GM18502 (cell line): Measurements from ENCODE around the gene ZNF318.
"Not testable (repeated sequence)": the region's sequence is repeated elsewhere in the genome, so short reads cannot be mapped to it uniquely, and the experiment has no call there.

Source experiments
- ATAC-seq: cut with Tn5 transposase; IDR thresholded peaks from one replicate; pipeline ENCODE4 v1.9.1; 2021; ENCODE audit warnings: mild to moderate bottlenecking; ENCODE audit not compliant: unreplicated experiment, poor library complexity

ZNF318 gene

GRCh38 chr6:43390753-43391439, 21.4 kb upstream of the ZNF318 start:
- ATAC-seq: not testable (repeated sequence)

DNA sequence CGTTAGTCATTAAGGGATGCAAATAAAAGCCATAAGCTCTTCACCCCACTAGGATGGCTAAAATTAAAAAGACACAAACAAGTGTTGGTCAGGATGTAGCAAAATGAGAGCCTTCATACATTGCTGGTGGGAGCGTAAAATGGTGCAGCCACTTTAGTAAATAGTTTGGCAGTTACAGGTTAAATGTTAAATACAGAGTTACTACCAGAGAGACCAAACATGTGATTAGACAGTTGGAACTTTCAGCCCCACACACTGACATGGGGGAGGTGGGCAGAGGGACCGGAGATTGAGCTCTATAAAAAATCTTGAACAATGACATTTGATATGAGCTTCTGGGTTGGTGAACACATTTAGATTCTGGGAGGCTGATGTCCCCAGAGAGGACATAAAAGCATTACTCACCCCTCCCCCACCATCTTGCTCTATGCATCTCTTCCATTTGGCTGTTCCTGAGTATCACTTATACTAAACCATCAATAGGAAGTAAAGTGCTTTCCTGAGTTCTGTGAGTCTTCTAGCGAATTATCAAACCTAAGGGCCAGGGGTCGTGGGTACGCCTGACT, 20.4 kb upstream of the ZNF318 start:
- no peak for ATAC-seq

- no peak for ATAC-seq
These were observed 17.0 kb upstream of the ZNF318 start for GRCh38 chr6:43386492-43386891.

DNA sequence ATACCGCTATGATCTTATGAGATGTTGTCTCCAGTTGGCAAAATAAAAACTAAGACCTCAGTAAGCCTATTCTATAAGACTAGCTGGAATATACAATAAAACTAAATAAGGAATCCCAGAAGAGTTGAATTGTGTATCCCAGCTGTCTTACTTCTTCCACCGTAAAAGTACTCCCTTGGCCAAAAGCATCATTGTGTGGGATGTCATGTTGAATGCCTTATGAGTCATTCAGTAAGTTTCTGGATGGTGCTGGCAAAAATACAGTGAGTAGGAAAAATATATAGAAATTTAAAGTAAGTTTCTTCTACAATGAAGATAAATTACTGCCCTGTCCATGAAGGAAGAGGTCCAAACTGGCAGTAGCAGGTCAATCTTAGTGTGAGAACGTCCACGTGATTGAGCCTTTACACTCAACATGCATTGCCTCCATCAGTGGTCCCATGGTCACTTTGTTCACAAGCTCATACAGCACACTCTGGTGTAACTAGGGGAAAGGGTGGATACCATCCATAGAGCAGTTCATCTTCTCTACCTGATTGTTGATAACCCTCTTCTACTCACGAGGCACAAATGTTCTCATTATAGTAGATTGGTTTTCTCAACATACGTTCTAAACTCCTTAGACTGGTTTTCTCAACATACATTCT, 13.7 kb upstream of the ZNF318 start:
- peak; percentile 34 for ATAC-seq

GRCh38 chr6:43380858-43381257, 11.4 kb upstream of the ZNF318 start:
- not testable (repeated sequence) for ATAC-seq

DNA sequence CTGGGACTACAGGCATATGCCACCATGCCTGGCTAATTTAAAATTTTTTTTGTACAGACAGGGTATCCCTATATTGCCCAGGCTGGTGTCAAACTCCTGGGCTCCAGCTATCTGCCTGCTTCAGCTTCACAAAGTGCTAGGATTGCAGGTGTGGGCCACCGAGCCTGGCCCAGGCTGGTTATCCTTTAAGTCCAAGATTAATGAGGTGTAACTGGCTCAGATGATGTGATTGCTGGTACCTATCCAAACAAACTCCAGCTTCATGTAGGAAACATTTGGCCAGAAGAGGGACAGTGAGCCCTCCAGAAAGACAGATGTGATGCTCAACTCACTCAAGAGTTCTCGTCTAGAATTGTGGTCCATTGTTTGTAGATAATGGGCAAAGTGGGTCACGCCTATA, 9.2 kb upstream of the ZNF318 start:
- no peak for ATAC-seq

DNA sequence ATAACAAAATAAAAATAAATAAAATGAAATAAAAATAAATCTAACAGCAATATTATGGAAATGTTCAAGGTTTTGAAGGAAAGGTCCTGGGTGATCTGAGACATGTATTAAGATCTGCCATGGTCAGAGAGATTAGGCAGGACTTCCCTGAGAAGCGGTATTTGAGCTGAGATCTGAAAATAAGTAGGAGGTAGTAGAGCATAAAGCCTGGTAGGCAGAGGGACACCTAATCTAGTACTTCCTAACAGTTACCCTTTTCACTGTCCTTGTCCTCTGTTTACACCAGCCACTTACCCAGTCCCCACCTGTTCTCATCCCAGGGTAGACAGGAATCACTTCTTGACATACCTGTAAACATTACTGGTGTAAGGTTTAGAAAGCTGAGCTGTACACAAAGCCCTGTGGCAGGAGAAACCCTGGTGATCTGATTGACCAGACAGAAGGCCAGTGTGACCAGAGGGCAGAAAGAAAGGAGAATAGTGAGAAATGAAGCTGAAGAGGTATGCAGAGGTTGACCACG, 8.3 kb upstream of the ZNF318 start:
- no peak for ATAC-seq

GRCh38 chr6:43376551-43376981, 7.1 kb upstream of the ZNF318 start:
- peak; percentile 56 for ATAC-seq

GRCh38 chr6:43375693-43376092, 6.2 kb upstream of the ZNF318 start:
- ATAC-seq: no peak

GRCh38 chr6:43373252-43373875, 3.9 kb upstream of the ZNF318 start:
- no peak for ATAC-seq

- peak; percentile 17 for ATAC-seq
These were observed 645 bp upstream of the ZNF318 start for GRCh38 chr6:43370003-43370580.

DNA sequence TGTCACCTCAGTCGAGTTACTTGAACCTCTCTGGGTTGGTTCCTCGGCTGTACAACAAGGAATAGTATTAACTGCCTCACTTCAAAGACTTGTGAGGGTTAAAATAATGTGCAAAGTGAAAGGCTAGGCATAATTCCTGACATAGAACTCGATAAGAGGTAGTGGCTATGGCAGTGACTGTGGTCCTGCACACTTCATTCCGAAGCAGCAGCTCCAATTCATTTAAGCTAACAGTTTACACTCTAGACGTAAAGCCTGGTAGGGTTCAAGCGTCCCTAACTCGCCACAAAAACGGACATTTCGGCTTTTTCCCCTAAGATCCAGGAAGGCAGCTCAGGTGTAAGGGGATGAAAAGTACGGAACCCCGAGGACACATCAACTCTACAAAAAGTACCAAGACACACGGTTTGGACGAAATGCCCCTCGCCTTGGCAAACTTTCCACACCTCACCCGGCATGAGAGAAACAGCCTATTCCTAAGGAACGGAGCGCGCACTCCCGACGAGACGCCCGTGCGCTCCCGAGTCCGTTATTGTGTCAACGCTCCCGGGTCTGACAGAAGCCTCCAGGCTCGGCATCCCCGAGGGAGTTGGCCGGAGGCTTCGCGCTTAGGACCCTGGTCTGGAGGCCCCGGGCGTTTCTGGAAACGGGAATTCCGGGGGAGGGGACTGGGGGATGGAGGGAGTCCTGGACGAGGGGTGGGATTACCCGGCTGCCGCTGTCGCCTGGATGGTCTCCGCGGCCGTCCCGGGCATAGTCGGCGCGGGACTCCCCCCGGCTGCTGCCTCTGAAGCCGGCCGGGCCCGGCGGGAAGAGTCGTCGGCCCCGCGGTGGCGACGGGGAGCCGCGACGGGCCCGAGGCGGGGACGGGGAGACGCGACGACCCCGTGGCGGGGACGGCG, 937 bp downstream of the ZNF318 start:
- ATAC-seq: peak; percentile 3

- ATAC-seq: no peak
These were observed 2.0 kb downstream of the ZNF318 start for GRCh38 chr6:43367245-43367984.

DNA sequence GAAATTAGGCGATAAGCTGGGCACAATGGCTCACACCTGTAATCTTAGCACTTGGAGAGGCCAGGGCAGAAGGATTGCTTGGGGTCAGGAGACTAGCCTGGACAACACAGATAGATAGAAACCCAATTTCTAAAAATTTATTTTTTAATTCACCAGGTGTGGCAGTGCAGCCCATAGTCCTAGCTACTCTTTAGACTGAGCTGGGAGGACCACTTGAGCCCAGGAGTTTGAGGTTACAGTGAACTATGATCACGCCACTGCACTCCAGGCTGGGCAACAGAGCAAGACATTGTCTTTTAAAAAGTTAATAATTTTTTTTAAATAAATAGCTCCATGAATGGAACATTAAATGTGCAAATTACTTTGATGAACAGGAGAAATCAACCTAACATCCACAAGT, 8.2 kb downstream of the ZNF318 start:
- no peak for ATAC-seq

DNA sequence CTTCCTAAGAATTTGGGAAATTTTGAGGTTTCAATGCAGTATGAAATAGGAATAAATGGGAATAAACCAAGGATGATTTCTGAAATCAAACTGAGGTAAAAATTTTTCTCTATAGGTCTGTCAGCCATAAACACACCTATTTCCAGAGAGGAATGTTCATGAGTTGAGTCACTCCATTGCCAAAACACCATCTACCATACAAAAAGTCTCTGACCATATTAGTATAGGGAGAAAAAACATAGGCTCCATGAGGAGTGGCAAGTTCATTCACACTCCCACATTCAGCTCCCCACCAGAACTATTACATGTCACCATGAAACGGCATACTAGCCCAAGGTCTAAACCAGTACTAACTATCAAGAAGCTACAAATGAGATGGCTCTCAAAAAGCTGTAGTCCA, 9.6 kb downstream of the ZNF318 start:
- ATAC-seq: no peak

- ATAC-seq: no peak
These were observed 10.1 kb downstream of the ZNF318 start for GRCh38 chr6:43359381-43359780.

DNA sequence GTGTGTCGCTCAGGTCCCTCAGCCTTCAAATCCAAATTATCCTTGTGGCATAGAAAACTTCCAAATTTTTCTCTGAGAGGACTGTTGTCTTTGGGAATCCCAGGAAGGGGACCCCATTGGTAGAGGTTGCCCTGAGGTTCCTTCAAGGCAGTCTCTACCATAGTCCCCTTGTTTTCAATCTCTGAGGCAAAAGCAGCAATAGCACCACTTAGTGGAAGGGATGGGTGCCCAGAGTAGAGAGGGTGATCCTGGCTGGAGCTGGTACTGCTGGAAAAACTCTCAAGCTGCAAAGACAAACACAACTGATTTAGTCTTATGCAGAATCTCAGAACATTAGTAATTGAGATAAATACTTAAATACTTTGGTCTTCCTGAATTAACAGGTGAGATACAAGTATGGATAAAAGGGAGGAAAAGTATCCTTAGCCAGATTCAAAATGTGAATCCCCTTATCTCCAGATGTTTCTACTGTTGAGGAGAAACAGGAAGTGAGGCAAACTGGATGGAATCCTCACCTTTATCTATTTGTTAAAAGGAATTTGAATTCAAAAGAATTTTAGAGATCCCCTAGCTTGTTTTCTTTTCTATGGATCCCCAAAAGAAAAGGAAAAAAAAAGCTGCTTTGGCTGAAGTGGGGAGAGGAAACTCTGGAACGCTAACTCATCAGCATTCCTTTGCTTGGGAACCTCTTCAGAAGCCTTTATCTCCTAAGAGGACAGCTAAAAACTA, 13.4 kb downstream of the ZNF318 start:
- ATAC-seq: no peak

DNA sequence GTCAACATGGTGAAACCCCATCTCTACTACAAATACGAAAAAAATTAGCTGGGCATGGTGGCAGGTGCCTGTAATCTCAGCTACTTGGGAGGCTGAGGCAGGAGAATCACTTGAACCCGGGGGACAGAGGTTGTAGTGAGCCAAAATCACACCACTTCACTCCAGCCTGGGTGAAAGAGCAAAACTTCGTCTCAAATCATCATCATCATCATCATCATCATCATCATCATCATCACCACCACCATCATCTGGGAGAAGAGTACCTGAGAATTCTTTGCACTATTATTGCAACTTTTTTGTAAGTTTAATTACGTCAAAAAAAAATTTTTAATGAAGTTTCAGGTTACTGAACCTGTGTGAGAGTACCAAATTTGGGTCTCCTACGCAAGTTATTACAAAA, 17.5 kb downstream of the ZNF318 start:
- not testable (repeated sequence) for ATAC-seq
